ENCODE data around the gene ARHGAP10. TPM values are rescaled to one million over a fixed set of nuclear protein-coding genes. Genes with fewer than 3 reads are reported as not detected.
"Not testable (repeated sequence)": the region's sequence is repeated elsewhere in the genome, so short reads cannot be mapped to it uniquely, and the experiment has no call there.

Gene ARHGAP10
- total RNA-seq, 2 donors from 2014 or later = 14.6 to 23.3 TPM

DNA sequence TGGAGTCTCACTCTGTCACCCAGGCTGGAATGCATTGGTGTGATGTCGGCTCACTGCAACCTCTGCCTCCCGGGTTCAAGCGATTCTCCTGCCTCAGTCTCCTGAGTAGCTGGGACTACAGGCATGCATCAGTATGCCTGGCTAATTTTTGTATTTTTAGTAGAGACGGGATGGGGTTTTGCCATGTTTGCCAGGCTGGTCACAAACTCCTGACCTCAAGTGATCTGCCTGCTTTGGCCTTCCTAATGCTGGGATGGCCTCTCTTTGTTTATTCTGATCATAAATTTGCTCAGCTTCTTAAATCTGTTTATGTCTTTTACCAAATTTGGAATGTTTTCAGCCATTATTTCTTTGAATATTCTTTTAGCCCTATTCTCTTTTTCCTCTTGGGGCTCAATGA is 67.2 kb downstream of the ARHGAP10 start:
- H3K4me3 Mint-ChIP-seq; DNase-seq; H3K36me3 Mint-ChIP-seq (ENCODE audit: low read depth); H3K27me3 Mint-ChIP-seq; H3K9me3 ChIP-seq (ENCODE audit: control insufficient read depth, low read length, poor library complexity, severe bottlenecking); ATAC-seq: not testable (repeated sequence)
- peaks cover 47% of the 10 kb centered on the region for H3K4me1 Mint-ChIP-seq
- H3K27ac Mint-ChIP-seq = peak overlapping the region; percentile 98

- Mint-ChIP-seq H3K27me3 (no peaks in the 10 kb centered on the region), H3K4me3 (peak overlapping the region; percentile 80), H3K27ac (peak overlapping the region; percentile 98), H3K36me3 (ENCODE audit: low read depth) (peaks cover 4% of the 10 kb centered on the region), H3K4me1 (peaks cover 44% of the 10 kb centered on the region)
- ATAC-seq (peak; percentile 96), DNase-seq (peak; percentile 44 to 67 (median 63))
- H3K9me3 ChIP-seq (ENCODE audit: control insufficient read depth, low read length, poor library complexity, severe bottlenecking) = no peaks in the 10 kb centered on the region
These were observed 68.2 kb downstream of the ARHGAP10 start for GRCh38 chr4:147799986-147800555.

DNA sequence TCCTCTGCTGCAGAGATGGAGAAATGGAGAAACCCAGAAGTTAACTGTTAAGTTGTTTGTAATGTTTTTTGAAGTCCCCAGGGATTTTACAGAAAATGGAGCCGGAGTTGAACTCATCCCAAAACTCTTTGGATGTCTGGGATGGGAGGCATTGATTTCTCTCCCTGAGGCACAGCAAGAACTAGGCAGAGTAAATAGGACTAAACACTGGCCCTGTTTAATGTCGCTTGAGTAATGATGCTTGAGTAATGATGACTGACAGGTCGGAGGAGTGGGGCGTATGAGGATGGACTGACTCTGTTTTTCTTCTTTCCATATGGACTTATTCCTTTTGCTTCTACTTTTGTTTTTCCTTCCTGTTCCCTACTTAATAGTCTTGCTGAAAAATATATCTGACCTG is 69.9 kb downstream of the ARHGAP10 start:
- no peaks in the 10 kb centered on the region for H3K27me3 Mint-ChIP-seq
- H3K4me1 Mint-ChIP-seq = peaks cover 40% of the 10 kb centered on the region
- H3K4me3 Mint-ChIP-seq = no peak overlapping the region
- DNase-seq (no peak), ATAC-seq (no peak)
- peak overlapping the region; percentile 98 for H3K27ac Mint-ChIP-seq
- no peaks in the 10 kb centered on the region for H3K9me3 ChIP-seq (ENCODE audit: control insufficient read depth, low read length, poor library complexity, severe bottlenecking)
- H3K36me3 Mint-ChIP-seq (ENCODE audit: low read depth) = peaks cover 3% of the 10 kb centered on the region

- no peaks in the 10 kb centered on the region for H3K9me3 ChIP-seq (ENCODE audit: control insufficient read depth, low read length, poor library complexity, severe bottlenecking)
- peaks cover 2% of the 10 kb centered on the region for H3K36me3 Mint-ChIP-seq (ENCODE audit: low read depth)
- H3K27me3 Mint-ChIP-seq = no peaks in the 10 kb centered on the region
- H3K27ac Mint-ChIP-seq = peak overlapping the region; percentile 98
- peaks cover 34% of the 10 kb centered on the region for H3K4me1 Mint-ChIP-seq
- ATAC-seq = no peak
- no peak for DNase-seq
- H3K4me3 Mint-ChIP-seq = no peak overlapping the region
These were observed 70.5 kb downstream of the ARHGAP10 start for GRCh38 chr4:147802346-147802745.

- H3K9me3 ChIP-seq (ENCODE audit: control insufficient read depth, low read length, poor library complexity, severe bottlenecking) = no peaks in the 10 kb centered on the region
- peaks cover 6% of the 10 kb centered on the region for H3K36me3 Mint-ChIP-seq (ENCODE audit: low read depth)
- no peaks in the 10 kb centered on the region for H3K27me3 Mint-ChIP-seq
- DNase-seq = no peak
- H3K4me1 Mint-ChIP-seq = peaks cover 22% of the 10 kb centered on the region
- H3K27ac Mint-ChIP-seq = no peak overlapping the region
- H3K4me3 Mint-ChIP-seq = no peak overlapping the region
- no peak for ATAC-seq
These were observed 74.1 kb downstream of the ARHGAP10 start for GRCh38 chr4:147805946-147806345.

DNA sequence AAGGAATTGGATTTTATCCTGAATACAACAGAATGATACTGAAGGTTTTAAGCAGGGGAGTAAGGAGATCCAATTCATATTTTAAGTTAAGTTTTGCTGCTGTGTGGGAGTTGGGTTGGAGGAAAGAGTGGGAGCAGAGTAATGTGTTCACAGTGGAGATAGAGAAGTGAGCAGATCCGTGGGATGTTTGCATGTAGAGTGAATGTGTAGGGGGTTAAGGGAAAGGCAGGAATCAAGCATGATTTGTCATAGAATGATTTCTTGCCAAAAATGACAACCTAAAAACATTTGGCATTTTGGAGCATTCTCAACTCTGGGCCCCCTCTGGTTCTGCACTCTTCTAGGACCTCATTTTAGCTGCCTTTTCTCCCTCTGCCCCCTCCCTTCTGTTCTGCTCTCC is 76.6 kb downstream of the ARHGAP10 start:
- Mint-ChIP-seq H3K27me3 (no peaks in the 10 kb centered on the region), H3K4me1 (peaks cover 18% of the 10 kb centered on the region), H3K36me3 (ENCODE audit: low read depth) (peaks cover 6% of the 10 kb centered on the region), H3K27ac (peak overlapping the region; percentile 34), H3K4me3 (no peak overlapping the region)
- no peaks in the 10 kb centered on the region for H3K9me3 ChIP-seq (ENCODE audit: control insufficient read depth, low read length, poor library complexity, severe bottlenecking)
- ATAC-seq (no peak), DNase-seq (no peak)

DNA sequence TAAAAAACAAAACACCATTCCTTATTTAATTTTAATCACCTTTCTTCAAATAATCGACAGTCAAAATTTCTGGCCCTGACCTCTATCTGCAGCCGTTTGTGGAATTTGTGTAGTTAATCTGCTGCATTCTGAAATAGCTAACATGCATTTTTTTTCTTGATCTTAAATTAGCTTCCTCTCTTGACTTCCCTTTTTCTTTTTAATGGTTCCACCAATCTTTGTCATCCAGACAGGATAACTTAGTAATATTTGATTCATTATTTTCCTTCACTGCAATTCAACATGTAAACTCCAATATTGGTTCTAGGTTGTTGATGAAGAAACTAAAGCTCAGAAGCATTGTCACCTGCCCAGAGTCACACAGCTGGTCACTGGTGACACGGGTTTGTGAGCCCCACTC is 77.3 kb downstream of the ARHGAP10 start:
- Mint-ChIP-seq H3K4me3 (no peak overlapping the region), H3K27ac (peak overlapping the region; percentile 34), H3K4me1 (peaks cover 18% of the 10 kb centered on the region), H3K27me3 (no peaks in the 10 kb centered on the region), H3K36me3 (ENCODE audit: low read depth) (peaks cover 6% of the 10 kb centered on the region)
- no peak for DNase-seq
- H3K9me3 ChIP-seq (ENCODE audit: control insufficient read depth, low read length, poor library complexity, severe bottlenecking) = no peaks in the 10 kb centered on the region
- ATAC-seq = no peak

- Mint-ChIP-seq H3K4me1 (peaks cover 27% of the 10 kb centered on the region), H3K27ac (no peak overlapping the region), H3K4me3 (no peak overlapping the region), H3K27me3 (no peaks in the 10 kb centered on the region), H3K36me3 (ENCODE audit: low read depth) (peaks cover 6% of the 10 kb centered on the region)
- DNase-seq = no peak
- H3K9me3 ChIP-seq (ENCODE audit: control insufficient read depth, low read length, poor library complexity, severe bottlenecking) = no peaks in the 10 kb centered on the region
- ATAC-seq = no peak
These were observed 80.0 kb downstream of the ARHGAP10 start for GRCh38 chr4:147811878-147812277.

GRCh38 chr4:147813109-147813773 is 81.4 kb downstream of the ARHGAP10 start:
- H3K4me3 Mint-ChIP-seq = no peak overlapping the region
- H3K9me3 ChIP-seq (ENCODE audit: control insufficient read depth, low read length, poor library complexity, severe bottlenecking) = no peaks in the 10 kb centered on the region
- no peak overlapping the region for H3K27ac Mint-ChIP-seq
- ATAC-seq (no peak), DNase-seq (no peak)
- peaks cover 4% of the 10 kb centered on the region for H3K36me3 Mint-ChIP-seq (ENCODE audit: low read depth)
- peaks cover 26% of the 10 kb centered on the region for H3K4me1 Mint-ChIP-seq
- H3K27me3 Mint-ChIP-seq = no peaks in the 10 kb centered on the region

GRCh38 chr4:147813973-147814372 is 82.1 kb downstream of the ARHGAP10 start:
- no peaks in the 10 kb centered on the region for H3K9me3 ChIP-seq (ENCODE audit: control insufficient read depth, low read length, poor library complexity, severe bottlenecking)
- no peaks in the 10 kb centered on the region for H3K27me3 Mint-ChIP-seq
- ATAC-seq (no peak), DNase-seq (no peak)
- H3K36me3 Mint-ChIP-seq (ENCODE audit: low read depth) = peaks cover 2% of the 10 kb centered on the region
- peak overlapping the region; percentile 13 for H3K4me3 Mint-ChIP-seq
- peak overlapping the region; percentile 37 for H3K27ac Mint-ChIP-seq
- H3K4me1 Mint-ChIP-seq = peaks cover 24% of the 10 kb centered on the region

- H3K27me3 Mint-ChIP-seq = no peaks in the 10 kb centered on the region
- no peak for DNase-seq
- peak overlapping the region; percentile 37 for H3K27ac Mint-ChIP-seq
- ATAC-seq = no peak
- H3K4me1 Mint-ChIP-seq = peaks cover 20% of the 10 kb centered on the region
- H3K36me3 Mint-ChIP-seq (ENCODE audit: low read depth) = no peaks in the 10 kb centered on the region
- H3K9me3 ChIP-seq (ENCODE audit: control insufficient read depth, low read length, poor library complexity, severe bottlenecking) = no peaks in the 10 kb centered on the region
- no peak overlapping the region for H3K4me3 Mint-ChIP-seq
These were observed 82.5 kb downstream of the ARHGAP10 start for GRCh38 chr4:147814376-147814775.

- H3K36me3 Mint-ChIP-seq (ENCODE audit: low read depth) = no peaks in the 10 kb centered on the region
- peak; percentile 50 for ATAC-seq
- peaks cover 23% of the 10 kb centered on the region for H3K4me1 Mint-ChIP-seq
- DNase-seq = no peak
- H3K9me3 ChIP-seq (ENCODE audit: control insufficient read depth, low read length, poor library complexity, severe bottlenecking) = no peaks in the 10 kb centered on the region
- H3K4me3 Mint-ChIP-seq = peak overlapping the region; percentile 26
- H3K27me3 Mint-ChIP-seq = no peaks in the 10 kb centered on the region
- H3K27ac Mint-ChIP-seq = peak overlapping the region; percentile 66
These were observed 83.9 kb downstream of the ARHGAP10 start for GRCh38 chr4:147815741-147816140.

DNA sequence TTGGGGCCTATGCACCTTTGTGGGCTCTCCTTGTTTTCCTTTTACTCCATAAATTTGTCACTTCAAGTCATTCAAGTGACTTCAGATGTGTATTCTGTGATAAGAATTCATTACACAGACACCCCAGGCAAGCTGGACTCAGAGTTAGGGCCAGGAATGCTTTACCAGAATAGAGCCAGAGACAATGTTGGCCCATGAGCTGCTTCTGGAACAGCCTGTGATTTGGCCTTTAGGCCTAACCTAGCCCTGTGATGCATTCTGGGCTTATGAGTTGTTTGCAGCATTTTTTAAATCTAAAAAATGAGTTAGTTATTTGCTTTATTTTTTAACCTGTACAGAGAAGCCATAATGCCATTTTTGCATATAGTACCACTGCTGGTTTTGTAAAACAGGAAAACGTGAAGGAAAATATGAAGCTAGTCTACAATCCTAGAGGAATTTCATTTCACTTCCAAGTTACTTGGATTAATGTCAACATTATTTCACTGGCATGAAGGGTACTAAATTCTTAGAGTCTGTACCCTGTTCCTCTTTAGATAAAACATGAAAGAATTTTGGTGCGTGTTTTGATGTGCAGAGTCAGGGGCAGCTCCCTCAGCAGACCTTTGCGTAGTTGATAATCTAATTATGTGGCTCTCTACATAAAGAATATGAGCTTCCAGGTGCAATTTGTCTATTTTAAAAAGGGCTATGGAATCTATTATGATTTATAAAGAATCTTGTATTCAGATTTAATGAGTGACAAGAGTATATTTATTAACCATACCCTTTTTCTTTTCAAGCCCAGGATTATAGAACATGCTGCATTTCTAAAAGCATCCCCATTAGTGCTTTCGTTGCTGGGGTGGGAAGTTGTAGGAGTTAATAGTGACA is 84.7 kb downstream of the ARHGAP10 start:
- DNase-seq = no peak
- Mint-ChIP-seq H3K36me3 (ENCODE audit: low read depth) (no peaks in the 10 kb centered on the region), H3K27ac (peak overlapping the region; percentile 66), H3K4me1 (peaks cover 21% of the 10 kb centered on the region), H3K4me3 (peak overlapping the region; percentile 15), H3K27me3 (no peaks in the 10 kb centered on the region)
- no peaks in the 10 kb centered on the region for H3K9me3 ChIP-seq (ENCODE audit: control insufficient read depth, low read length, poor library complexity, severe bottlenecking)
- no peak for ATAC-seq
